Measurements from ENCODE around the gene COMT. TPM values are rescaled to one million over a fixed set of nuclear protein-coding genes. Genes with fewer than 3 reads are reported as not detected.

Gene COMT
- total and polyA plus RNA-seq, 2 experiments from 2014 or later = 29.6 to 29.8 TPM

- TF ChIP-seq, protein P1, sequence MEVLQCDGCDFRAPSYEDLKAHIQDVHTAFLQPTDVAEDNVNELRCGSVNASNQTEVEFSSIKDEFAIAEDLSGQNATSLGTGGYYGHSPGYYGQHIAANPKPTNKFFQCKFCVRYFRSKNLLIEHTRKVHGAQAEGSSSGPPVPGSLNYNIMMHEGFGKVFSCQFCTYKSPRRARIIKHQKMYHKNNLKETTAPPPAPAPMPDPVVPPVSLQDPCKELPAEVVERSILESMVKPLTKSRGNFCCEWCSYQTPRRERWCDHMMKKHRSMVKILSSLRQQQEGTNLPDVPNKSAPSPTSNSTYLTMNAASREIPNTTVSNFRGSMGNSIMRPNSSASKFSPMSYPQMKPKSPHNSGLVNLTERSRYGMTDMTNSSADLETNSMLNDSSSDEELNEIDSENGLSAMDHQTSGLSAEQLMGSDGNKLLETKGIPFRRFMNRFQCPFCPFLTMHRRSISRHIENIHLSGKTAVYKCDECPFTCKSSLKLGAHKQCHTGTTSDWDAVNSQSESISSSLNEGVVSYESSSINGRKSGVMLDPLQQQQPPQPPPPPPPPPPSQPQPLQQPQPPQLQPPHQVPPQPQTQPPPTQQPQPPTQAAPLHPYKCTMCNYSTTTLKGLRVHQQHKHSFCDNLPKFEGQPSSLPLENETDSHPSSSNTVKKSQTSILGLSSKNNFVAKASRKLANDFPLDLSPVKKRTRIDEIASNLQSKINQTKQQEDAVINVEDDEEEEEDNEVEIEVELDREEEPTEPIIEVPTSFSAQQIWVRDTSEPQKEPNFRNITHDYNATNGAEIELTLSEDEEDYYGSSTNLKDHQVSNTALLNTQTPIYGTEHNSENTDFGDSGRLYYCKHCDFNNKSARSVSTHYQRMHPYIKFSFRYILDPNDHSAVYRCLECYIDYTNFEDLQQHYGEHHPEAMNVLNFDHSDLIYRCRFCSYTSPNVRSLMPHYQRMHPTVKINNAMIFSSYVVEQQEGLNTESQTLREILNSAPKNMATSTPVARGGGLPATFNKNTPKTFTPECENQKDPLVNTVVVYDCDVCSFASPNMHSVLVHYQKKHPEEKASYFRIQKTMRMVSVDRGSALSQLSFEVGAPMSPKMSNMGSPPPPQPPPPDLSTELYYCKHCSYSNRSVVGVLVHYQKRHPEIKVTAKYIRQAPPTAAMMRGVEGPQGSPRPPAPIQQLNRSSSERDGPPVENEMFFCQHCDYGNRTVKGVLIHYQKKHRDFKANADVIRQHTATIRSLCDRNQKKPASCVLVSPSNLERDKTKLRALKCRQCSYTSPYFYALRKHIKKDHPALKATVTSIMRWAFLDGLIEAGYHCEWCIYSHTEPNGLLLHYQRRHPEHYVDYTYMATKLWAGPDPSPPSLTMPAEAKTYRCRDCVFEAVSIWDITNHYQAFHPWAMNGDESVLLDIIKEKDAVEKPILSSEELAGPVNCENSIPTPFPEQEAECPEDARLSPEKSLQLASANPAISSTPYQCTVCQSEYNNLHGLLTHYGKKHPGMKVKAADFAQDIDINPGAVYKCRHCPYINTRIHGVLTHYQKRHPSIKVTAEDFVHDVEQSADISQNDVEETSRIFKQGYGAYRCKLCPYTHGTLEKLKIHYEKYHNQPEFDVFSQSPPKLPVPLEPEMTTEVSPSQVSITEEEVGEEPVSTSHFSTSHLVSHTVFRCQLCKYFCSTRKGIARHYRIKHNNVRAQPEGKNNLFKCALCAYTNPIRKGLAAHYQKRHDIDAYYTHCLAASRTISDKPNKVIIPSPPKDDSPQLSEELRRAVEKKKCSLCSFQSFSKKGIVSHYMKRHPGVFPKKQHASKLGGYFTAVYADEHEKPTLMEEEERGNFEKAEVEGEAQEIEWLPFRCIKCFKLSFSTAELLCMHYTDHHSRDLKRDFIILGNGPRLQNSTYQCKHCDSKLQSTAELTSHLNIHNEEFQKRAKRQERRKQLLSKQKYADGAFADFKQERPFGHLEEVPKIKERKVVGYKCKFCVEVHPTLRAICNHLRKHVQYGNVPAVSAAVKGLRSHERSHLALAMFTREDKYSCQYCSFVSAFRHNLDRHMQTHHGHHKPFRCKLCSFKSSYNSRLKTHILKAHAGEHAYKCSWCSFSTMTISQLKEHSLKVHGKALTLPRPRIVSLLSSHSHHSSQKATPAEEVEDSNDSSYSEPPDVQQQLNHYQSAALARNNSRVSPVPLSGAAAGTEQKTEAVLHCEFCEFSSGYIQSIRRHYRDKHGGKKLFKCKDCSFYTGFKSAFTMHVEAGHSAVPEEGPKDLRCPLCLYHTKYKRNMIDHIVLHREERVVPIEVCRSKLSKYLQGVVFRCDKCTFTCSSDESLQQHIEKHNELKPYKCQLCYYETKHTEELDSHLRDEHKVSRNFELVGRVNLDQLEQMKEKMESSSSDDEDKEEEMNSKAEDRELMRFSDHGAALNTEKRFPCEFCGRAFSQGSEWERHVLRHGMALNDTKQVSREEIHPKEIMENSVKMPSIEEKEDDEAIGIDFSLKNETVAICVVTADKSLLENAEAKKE (CRISPR knock-in tag; IDR thresholded peaks at IDR 0.05) = no peak
- no peak for TF ChIP-seq POLR2AphosphoS5 (IDR thresholded peaks at IDR 0.05; ENCODE audit: low read depth)
- no peak for TF ChIP-seq JUNB (IDR thresholded peaks at IDR 0.05; ENCODE audit: unreplicated experiment)
- TF ChIP-seq, protein P2, sequence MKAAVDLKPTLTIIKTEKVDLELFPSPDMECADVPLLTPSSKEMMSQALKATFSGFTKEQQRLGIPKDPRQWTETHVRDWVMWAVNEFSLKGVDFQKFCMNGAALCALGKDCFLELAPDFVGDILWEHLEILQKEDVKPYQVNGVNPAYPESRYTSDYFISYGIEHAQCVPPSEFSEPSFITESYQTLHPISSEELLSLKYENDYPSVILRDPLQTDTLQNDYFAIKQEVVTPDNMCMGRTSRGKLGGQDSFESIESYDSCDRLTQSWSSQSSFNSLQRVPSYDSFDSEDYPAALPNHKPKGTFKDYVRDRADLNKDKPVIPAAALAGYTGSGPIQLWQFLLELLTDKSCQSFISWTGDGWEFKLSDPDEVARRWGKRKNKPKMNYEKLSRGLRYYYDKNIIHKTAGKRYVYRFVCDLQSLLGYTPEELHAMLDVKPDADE (IDR thresholded peaks at IDR 0.05) = no peak
- TF ChIP-seq EZH2 (IDR thresholded peaks at IDR 0.05; ENCODE audit: low read depth, unreplicated experiment) = no peak
- no peak for TF ChIP-seq ZNF114 (CRISPR knock-in tag; IDR thresholded peaks at IDR 0.05)
- no peak for TF ChIP-seq CREB1 (CRISPR knock-in tag; IDR thresholded peaks at IDR 0.05; ENCODE audit: low read depth)
These were observed 13.9 kb upstream of the COMT start (continued) for GRCh38 chr22:19927696-19928095.

DNA sequence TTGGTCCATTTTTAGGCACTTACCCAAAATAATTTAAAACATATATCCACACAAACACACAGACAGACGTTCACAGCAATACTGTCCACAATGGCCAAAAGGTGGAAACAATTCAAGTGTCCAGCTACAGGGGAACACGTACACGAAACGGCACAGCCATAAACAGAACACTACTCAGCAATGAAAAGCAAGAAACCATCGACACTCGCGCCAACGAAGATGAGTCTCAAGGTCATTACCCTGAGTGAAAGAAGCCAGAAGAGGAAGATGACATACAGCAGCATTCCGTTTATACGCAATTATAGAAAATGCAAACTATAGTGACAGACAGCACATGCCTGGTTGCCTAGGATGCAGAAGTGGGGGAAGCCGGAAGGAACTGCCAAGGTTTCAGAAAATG lies 13.4 kb upstream of the COMT start:
- no peaks in the 10 kb centered on the region for H3F3A ChIP-seq (replicated peaks; ENCODE audit: low read depth)
- H3K27ac ChIP-seq (ENCODE audit: low read depth) = no peak overlapping the region
- H3K4me1 ChIP-seq (ENCODE audit: insufficient read depth) = no peaks in the 10 kb centered on the region
- no peaks in the 10 kb centered on the region for H3K27me3 Mint-ChIP-seq (ENCODE audit: insufficient read depth, low read depth, poor library complexity)
- H3K4me3 Mint-ChIP-seq = no peak overlapping the region
- no peaks in the 10 kb centered on the region for H4K20me1 ChIP-seq (replicated peaks; ENCODE audit: insufficient read depth)
- no peak overlapping the region for H2AFZ ChIP-seq
- no peaks in the 10 kb centered on the region for H3K36me3 ChIP-seq (ENCODE audit: insufficient read depth)
- no peak overlapping the region for H3K27ac Mint-ChIP-seq
- H3K27me3 ChIP-seq (ENCODE audit: insufficient read depth) = no peaks in the 10 kb centered on the region
- DNase-seq (ENCODE audit: low spot score) (no peak), ATAC-seq (no peak)
- H3K36me3 Mint-ChIP-seq (ENCODE audit: low read depth) = no peaks in the 10 kb centered on the region
- no peak overlapping the region for H3K4me3 ChIP-seq
- no peaks in the 10 kb centered on the region for H3K79me2 ChIP-seq (replicated peaks; ENCODE audit: insufficient read depth)
- H3K4me1 Mint-ChIP-seq = no peaks in the 10 kb centered on the region
- H3K4me2 ChIP-seq = no peak overlapping the region
- H3K9me3 Mint-ChIP-seq = no peaks in the 10 kb centered on the region
- H3K9me2 ChIP-seq (ENCODE audit: insufficient read depth) = no peaks in the 10 kb centered on the region
- no peak for TF ChIP-seq ZNF114 (CRISPR knock-in tag; IDR thresholded peaks at IDR 0.05)
- TF ChIP-seq, protein P2 (IDR thresholded peaks at IDR 0.05) = no peak
- TF ChIP-seq, protein P3, sequence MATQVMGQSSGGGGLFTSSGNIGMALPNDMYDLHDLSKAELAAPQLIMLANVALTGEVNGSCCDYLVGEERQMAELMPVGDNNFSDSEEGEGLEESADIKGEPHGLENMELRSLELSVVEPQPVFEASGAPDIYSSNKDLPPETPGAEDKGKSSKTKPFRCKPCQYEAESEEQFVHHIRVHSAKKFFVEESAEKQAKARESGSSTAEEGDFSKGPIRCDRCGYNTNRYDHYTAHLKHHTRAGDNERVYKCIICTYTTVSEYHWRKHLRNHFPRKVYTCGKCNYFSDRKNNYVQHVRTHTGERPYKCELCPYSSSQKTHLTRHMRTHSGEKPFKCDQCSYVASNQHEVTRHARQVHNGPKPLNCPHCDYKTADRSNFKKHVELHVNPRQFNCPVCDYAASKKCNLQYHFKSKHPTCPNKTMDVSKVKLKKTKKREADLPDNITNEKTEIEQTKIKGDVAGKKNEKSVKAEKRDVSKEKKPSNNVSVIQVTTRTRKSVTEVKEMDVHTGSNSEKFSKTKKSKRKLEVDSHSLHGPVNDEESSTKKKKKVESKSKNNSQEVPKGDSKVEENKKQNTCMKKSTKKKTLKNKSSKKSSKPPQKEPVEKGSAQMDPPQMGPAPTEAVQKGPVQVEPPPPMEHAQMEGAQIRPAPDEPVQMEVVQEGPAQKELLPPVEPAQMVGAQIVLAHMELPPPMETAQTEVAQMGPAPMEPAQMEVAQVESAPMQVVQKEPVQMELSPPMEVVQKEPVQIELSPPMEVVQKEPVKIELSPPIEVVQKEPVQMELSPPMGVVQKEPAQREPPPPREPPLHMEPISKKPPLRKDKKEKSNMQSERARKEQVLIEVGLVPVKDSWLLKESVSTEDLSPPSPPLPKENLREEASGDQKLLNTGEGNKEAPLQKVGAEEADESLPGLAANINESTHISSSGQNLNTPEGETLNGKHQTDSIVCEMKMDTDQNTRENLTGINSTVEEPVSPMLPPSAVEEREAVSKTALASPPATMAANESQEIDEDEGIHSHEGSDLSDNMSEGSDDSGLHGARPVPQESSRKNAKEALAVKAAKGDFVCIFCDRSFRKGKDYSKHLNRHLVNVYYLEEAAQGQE (IDR thresholded peaks at IDR 0.05; ENCODE audit: unreplicated experiment) = no peak
- TF ChIP-seq EZH2phosphoT487 (IDR thresholded peaks at IDR 0.05; ENCODE audit: unreplicated experiment) = no peak
- no peak for TF ChIP-seq ZNF331 (CRISPR knock-in tag; IDR thresholded peaks at IDR 0.05; ENCODE audit: low read depth)
- TF ChIP-seq, protein P4, sequence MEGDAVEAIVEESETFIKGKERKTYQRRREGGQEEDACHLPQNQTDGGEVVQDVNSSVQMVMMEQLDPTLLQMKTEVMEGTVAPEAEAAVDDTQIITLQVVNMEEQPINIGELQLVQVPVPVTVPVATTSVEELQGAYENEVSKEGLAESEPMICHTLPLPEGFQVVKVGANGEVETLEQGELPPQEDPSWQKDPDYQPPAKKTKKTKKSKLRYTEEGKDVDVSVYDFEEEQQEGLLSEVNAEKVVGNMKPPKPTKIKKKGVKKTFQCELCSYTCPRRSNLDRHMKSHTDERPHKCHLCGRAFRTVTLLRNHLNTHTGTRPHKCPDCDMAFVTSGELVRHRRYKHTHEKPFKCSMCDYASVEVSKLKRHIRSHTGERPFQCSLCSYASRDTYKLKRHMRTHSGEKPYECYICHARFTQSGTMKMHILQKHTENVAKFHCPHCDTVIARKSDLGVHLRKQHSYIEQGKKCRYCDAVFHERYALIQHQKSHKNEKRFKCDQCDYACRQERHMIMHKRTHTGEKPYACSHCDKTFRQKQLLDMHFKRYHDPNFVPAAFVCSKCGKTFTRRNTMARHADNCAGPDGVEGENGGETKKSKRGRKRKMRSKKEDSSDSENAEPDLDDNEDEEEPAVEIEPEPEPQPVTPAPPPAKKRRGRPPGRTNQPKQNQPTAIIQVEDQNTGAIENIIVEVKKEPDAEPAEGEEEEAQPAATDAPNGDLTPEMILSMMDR (conservative IDR thresholded peaks at IDR 0.05; ENCODE audit: low read depth in 2 of 2) = no peak
- TF ChIP-seq POLR2AphosphoS5 (IDR thresholded peaks at IDR 0.05; ENCODE audit: low read depth) = no peak

All from GM23338 (cell line).